K562 (cell line): ENCODE data around the gene TMEM208. TPM values are rescaled to one million over a fixed set of nuclear protein-coding genes. Genes with fewer than 3 reads are reported as not detected.
A peak's percentile ranks its signal among the peaks of the same experiment; 100 is the strongest.

Experiments used
- CREB1 ChIP-seq, 2 experiments: sonication (generic) in 1 of 2; formaldehyde crosslinking in 1 of 2; IDR thresholded peaks; 2 replicates each; pipeline versions ENCODE4 v1.6.1 to v1.8.0; 2012 to 2022; ENCODE audit warnings: inconsistent platforms in 1 of 2, mild to moderate bottlenecking in 1 of 2, missing genetic modification reagents in 1 of 2, moderate library complexity in 1 of 2
- ESRRB ChIP-seq: fragments of 250-450 bp; sonication (Bioruptor Pico); IDR thresholded peaks from 2 replicates; pipeline ENCODE4 v1.5.0; 2020; ENCODE audit warnings: mild to moderate bottlenecking, moderate library complexity, borderline replicate concordance
- HDAC3 ChIP-seq: fragments of 450-650 bp; IDR thresholded peaks from 2 replicates; pipeline ENCODE4 v1.6.1; 2018; ENCODE audit warnings: borderline replicate concordance, mild to moderate bottlenecking, moderate library complexity; ENCODE audit not compliant: partially characterized antibody
- KAT2B ChIP-seq: IDR thresholded peaks from one replicate; pipeline ENCODE4 v1.6.1; 2012; ENCODE audit warnings: low read depth, mild to moderate bottlenecking, control low read depth, inconsistent platforms, low read length, moderate library complexity
- KLF1 ChIP-seq: fragments of 450-650 bp; IDR thresholded peaks from 2 replicates; pipeline ENCODE4 v1.6.1; 2016; ENCODE audit warnings: missing genetic modification characterization, missing compliant biosample characterization
- MTA3 ChIP-seq: fragments of 450-650 bp; formaldehyde crosslinking; IDR thresholded peaks from 2 replicates; pipeline ENCODE4 v1.6.1; 2017; ENCODE audit warnings: mild to moderate bottlenecking, borderline replicate concordance
- POU5F1 ChIP-seq: fragments of 150-350 bp; IDR thresholded peaks from 2 replicates; pipeline ENCODE4 v1.6.1; 2014; ENCODE audit warnings: borderline replicate concordance, low read length, low read depth, mild to moderate bottlenecking; ENCODE audit not compliant: partially characterized antibody
- RHOXF2B ChIP-seq: fragments of 250-450 bp; sonication (Bioruptor Pico); conservative IDR thresholded peaks from 2 replicates; pipeline ENCODE4 v1.5.1; 2021
- ZNF717 ChIP-seq: fragments of 250-450 bp; sonication (Bioruptor Pico); IDR thresholded peaks from 2 replicates; pipeline ENCODE4 v1.5.0; 2021
- ZNF79 ChIP-seq: fragments of 250-450 bp; sonication (Bioruptor Pico); IDR thresholded peaks from 2 replicates; pipeline ENCODE4 v1.4.0; 2020; ENCODE audit warnings: low read depth, mild to moderate bottlenecking, moderate library complexity
- ZSCAN29 ChIP-seq: fragments of 450-650 bp; IDR thresholded peaks from 2 replicates; pipeline ENCODE4 v1.6.1; 2017
- ZSCAN32 ChIP-seq: fragments of 450-650 bp; formaldehyde crosslinking; IDR thresholded peaks from 2 replicates; pipeline ENCODE4 v1.4.0; 2020; ENCODE audit warnings: mild to moderate bottlenecking, moderate library complexity
- polyA plus RNA-seq, 8 experiments: library from polyadenylated mRNA; depleted of rRNA in 4 of 8; stranded (reverse) in 5 of 8; unstranded in 3 of 8; fragments of >200 nt; fragmentation: Nextera tagmentation in 2 of 8; fragmentation: Illumina TruSeq in 1 of 8; extraction: Ambion mirVana in 2 of 8; extraction: Trizol in 1 of 8; gene quantifications; 2 replicates each; pipeline versions ENCODE4 v1.2.1 to v1.2.3, GENCODE V29; 2011 to 2014; ENCODE audit warnings: inconsistent platforms in 1 of 8, missing spikeins in 1 of 8
- total RNA-seq, 7 experiments: library from RNA; depleted of rRNA in 6 of 7; stranded (reverse); fragments of >200 nt in 6 of 7; fragmentation: Illumina TruSeq in 2 of 7; extraction: Trizol in 2 of 7; gene quantifications; 2 replicates each; pipeline versions ENCODE4 v1.2.1 to v1.2.3, GENCODE V29; 2011 to 2021; ENCODE audit warnings: low replicate concordance in 1 of 7
- TF ChIP-seq, protein P1 (sequence below): sonication (generic); formaldehyde crosslinking; IDR thresholded peaks from 2 replicates; pipeline ENCODE4 v1.8.0; 2022; ENCODE audit warnings: missing genetic modification reagents, mild to moderate bottlenecking, borderline replicate concordance
- TF ChIP-seq, protein P2 (sequence below): fragments of 250-450 bp; sonication (Bioruptor Pico); IDR thresholded peaks from 2 replicates; pipeline ENCODE4 v1.5.0; 2021
- TF ChIP-seq, protein P3 (sequence below): IDR thresholded peaks from 2 replicates; pipeline ENCODE4 v1.6.1; 2011; ENCODE audit warnings: borderline replicate concordance, low read depth, mild to moderate bottlenecking, moderate library complexity, low read length; ENCODE audit not compliant: insufficient read depth, poor library complexity, severe bottlenecking
- TF ChIP-seq, protein P4 (sequence below): fragments of 250-450 bp; sonication (Bioruptor Pico); IDR thresholded peaks from 2 replicates; pipeline ENCODE4 v1.5.0; 2021; ENCODE audit warnings: mild to moderate bottlenecking, moderate library complexity

The TMEM208 gene
- total and polyA plus RNA-seq, 9 of the 15 experiments (the other 6 are each of a cell fraction or from before 2014, with no cell fraction given) = 31.8 to 239 (median 54.3) TPM

DNA sequence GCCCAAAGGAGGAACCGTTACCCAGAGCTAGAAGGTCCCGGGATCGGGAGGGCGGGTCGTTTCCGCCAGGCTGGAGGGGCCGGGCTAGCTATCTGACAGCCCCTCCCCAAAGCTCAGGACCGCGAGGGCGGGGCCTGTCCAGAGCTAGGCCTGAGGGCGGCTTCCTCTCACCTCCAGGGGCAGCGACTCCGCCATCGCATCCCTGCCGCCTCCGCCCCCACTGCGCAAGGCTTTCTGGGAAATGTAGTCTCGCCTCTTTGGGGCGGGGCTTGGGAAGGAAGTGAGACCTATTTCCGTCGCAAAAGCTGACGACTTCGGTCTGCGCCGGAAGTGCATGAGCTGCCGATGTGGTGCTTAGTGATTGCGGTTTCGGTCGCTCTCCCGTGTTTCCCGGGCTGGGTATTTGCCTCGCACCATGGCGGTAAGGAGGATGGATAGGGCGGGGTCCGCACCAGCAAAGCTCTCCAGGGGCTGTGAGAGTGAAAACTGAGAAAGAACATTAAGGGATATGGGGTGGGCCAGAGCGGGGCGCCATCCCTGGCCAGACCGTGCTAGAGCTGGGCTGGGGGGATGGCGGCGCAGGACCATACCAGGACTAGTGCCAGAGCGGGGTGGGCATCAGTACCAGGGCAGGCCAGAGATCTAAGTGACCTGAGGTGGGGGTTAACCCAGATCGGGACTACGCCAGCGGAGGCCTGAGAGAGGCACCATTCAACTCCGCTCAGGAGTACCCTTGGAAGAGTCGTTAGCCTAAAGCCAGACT lies at the start of gene TMEM208 (continued):
- TF ChIP-seq HDAC3 (no peak), KLF1 (tag) (peak; percentile 84; the same call in 1 of the 2 replicates), KAT2B (peak; percentile 50), POU5F1 (peak; percentile 92), ZNF79 (CRISPR knock-in tag) (no peak), CREB1 (IDR thresholded peaks at IDR 0.05) (peak; percentile 100), CREB1 (CRISPR knock-in tag; IDR thresholded peaks at IDR 0.05) (peak; percentile 100), ZSCAN29 (no peak), ZSCAN32 (no peak), ZNF717 (no peak), ESRRB (no peak), MTA3 (0 out of 2 replicates have a peak, but pooled peaks have one; percentile 50), RHOXF2B (CRISPR knock-in tag) (no peak)
- TF ChIP-seq, protein P1, sequence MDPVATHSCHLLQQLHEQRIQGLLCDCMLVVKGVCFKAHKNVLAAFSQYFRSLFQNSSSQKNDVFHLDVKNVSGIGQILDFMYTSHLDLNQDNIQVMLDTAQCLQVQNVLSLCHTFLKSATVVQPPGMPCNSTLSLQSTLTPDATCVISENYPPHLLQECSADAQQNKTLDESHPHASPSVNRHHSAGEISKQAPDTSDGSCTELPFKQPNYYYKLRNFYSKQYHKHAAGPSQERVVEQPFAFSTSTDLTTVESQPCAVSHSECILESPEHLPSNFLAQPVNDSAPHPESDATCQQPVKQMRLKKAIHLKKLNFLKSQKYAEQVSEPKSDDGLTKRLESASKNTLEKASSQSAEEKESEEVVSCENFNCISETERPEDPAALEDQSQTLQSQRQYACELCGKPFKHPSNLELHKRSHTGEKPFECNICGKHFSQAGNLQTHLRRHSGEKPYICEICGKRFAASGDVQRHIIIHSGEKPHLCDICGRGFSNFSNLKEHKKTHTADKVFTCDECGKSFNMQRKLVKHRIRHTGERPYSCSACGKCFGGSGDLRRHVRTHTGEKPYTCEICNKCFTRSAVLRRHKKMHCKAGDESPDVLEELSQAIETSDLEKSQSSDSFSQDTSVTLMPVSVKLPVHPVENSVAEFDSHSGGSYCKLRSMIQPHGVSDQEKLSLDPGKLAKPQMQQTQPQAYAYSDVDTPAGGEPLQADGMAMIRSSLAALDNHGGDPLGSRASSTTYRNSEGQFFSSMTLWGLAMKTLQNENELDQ (CRISPR knock-in tag) = no peak
- TF ChIP-seq, protein P2, sequence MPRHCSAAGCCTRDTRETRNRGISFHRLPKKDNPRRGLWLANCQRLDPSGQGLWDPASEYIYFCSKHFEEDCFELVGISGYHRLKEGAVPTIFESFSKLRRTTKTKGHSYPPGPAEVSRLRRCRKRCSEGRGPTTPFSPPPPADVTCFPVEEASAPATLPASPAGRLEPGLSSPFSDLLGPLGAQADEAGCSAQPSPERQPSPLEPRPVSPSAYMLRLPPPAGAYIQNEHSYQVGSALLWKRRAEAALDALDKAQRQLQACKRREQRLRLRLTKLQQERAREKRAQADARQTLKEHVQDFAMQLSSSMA = no peak
- TF ChIP-seq, protein P3, sequence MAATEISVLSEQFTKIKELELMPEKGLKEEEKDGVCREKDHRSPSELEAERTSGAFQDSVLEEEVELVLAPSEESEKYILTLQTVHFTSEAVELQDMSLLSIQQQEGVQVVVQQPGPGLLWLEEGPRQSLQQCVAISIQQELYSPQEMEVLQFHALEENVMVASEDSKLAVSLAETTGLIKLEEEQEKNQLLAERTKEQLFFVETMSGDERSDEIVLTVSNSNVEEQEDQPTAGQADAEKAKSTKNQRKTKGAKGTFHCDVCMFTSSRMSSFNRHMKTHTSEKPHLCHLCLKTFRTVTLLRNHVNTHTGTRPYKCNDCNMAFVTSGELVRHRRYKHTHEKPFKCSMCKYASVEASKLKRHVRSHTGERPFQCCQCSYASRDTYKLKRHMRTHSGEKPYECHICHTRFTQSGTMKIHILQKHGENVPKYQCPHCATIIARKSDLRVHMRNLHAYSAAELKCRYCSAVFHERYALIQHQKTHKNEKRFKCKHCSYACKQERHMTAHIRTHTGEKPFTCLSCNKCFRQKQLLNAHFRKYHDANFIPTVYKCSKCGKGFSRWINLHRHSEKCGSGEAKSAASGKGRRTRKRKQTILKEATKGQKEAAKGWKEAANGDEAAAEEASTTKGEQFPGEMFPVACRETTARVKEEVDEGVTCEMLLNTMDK = peak; percentile 44
- TF ChIP-seq, protein P4, sequence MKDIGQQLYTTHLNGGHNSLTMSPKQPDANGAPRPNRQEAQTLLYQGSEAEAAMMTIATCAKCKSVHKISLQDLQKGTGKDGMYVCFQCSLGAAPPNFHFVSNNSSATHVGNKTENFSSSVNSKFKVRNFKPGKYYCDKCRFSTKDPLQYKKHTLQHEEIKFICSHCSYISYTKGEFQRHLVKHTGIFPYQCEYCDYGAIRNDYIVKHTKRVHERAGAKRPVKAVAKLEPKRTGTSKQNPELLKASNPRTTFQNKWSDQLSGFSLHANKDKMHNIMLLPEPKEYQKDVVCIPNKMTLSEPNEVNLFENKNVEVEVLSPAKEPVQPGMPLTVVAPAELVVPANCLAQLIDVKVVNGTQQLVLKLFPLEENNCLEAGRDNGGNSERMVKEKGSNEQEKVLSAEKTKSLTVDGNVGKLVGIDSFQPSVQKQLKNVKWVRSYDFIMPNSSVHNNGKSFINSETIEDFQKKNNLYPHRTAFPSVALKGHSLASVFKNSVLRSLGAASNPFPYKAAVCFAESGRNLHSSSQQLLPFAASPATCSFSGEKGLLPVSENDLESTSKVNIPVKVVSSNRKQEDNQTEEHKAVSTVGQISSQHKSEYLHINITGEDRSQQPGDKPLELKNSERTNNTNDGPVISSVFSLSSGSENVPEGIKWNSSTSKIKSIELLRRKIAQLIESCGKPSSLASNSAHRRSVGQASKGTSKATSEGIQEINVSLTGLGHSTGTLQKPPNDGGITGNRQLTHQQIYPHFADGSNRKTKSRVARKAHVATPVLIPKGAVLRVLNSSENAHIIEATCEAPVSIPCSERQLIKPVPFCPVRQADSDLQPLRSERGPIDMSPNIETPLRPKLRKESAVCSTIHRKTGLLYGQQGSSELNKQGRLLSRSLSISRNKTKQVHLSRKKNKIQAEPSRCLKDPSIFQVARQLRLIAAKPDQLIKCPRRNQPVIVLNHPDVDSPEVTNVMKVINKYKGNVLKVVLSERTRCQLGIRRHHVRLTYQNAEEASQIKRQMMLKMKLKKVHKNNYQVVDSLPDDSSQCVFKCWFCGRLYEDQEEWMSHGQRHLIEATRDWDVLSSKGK (CRISPR knock-in tag) = no peak
